Natural killer cell (primary cell): ENCODE measurements around the gene GRM8. TPM values are rescaled to one million over a fixed set of nuclear protein-coding genes. Genes with fewer than 3 reads are reported as not detected.

ENCODE experiments used
- ATAC-seq, 3 donors: fragments of 150-1000 bp in 2 of 3; fragments of 200-7000 bp in 1 of 3; cut with Tn5 transposase; 1 replicate in 1 of 3; 2 replicates in 2 of 3; pipeline ENCODE4 v1.10.0; 2021; ENCODE audit warnings: mild to moderate bottlenecking in 2 of 3, moderate library complexity in 2 of 3
- DNase-seq, 2 donors: peaks; one replicate each; pipeline versions ENCODE4 v3.0.0 to v3.0.0-alpha.2; 2013 to 2021; ENCODE audit warnings: mixed read lengths in 1 of 2
- H3K27ac ChIP-seq: one replicate; pipeline ENCODE4 v1.5.1; 2013; ENCODE audit warnings: mild to moderate bottlenecking, low read length
- H3K27me3 ChIP-seq: one replicate; pipeline ENCODE4 v1.6.1; 2013; ENCODE audit warnings: low read length; ENCODE audit not compliant: control insufficient read depth, insufficient read depth
- H3K36me3 ChIP-seq: one replicate; pipeline ENCODE4 v1.6.1; 2013; ENCODE audit warnings: low read length; ENCODE audit not compliant: control insufficient read depth, insufficient read depth
- H3K4me1 ChIP-seq: one replicate; pipeline ENCODE4 v1.6.1; 2013; ENCODE audit warnings: low read length; ENCODE audit not compliant: control insufficient read depth, insufficient read depth
- H3K4me3 ChIP-seq: one replicate; pipeline ENCODE4 v1.5.1; 2013; ENCODE audit warnings: low read length
- H3K9me3 ChIP-seq: one replicate; pipeline ENCODE4 v1.6.1; 2013; ENCODE audit warnings: low read length; ENCODE audit not compliant: control insufficient read depth, insufficient read depth
- H3K27ac Mint-ChIP-seq, 2 donors: one replicate each; pipeline ENCODE4 v1.8.0; 2022; ENCODE audit warnings: mild to moderate bottlenecking in 2 of 2, mixed read lengths in 2 of 2, moderate library complexity in 1 of 2
- H3K27me3 Mint-ChIP-seq, 2 donors: one replicate each; pipeline ENCODE4 v1.8.0; 2022; ENCODE audit warnings: low read depth in 2 of 2, mixed read lengths in 2 of 2
- H3K36me3 Mint-ChIP-seq: one replicate; pipeline ENCODE4 v1.8.0; 2022; ENCODE audit warnings: mixed read lengths
- H3K4me1 Mint-ChIP-seq, 2 donors: one replicate each; pipeline ENCODE4 v1.8.0; 2022; ENCODE audit warnings: mixed read lengths in 2 of 2
- H3K4me3 Mint-ChIP-seq: one replicate; pipeline ENCODE4 v1.8.0; 2022; ENCODE audit warnings: mild to moderate bottlenecking, moderate library complexity, mixed read lengths
- H3K9me3 Mint-ChIP-seq, 2 donors: one replicate each; pipeline ENCODE4 v1.8.0; 2022; ENCODE audit warnings: mixed read lengths in 2 of 2
- CTCF ChIP-seq: fragments of 200-600 bp; IDR thresholded peaks from one replicate; pipeline ENCODE4 v1.8.0; 2022; ENCODE audit warnings: antibody characterized with exemption
- WGBS: methylation state at CpG from one replicate; pipeline ENCODE4 v1.1.7; 2013; ENCODE audit warnings: missing lambda C conversion rate; ENCODE audit not compliant: insufficient coverage; 5-methylcytosine and 5-hydroxymethylcytosine counted together
- intact Hi-C: fragments of 100-400 bp; cut with micrococcal nuclease; formaldehyde crosslinking; loops from one replicate; pipeline ENCODE4 v1.14.2; 2022
- total RNA-seq, 4 donors: library from RNA; stranded (reverse); fragments of 120-200 nt in 1 of 4; gene quantifications; one replicate each; pipeline versions ENCODE4 v1.2.3 to v1.2.4, GENCODE V29; 2013 to 2022

The GRM8 gene
- total RNA-seq, 3 donors from 2014 or later (not counting 1 experiment from before 2014, with no cell fraction given) = not detected

GRCh38 chr7:126791306-126791705 lies 461.4 kb downstream of the GRM8 start:
- Mint-ChIP-seq H3K36me3 (no peaks in the 10 kb centered on the region), H3K4me3 (no peak overlapping the region), H3K4me1 (no peaks in the 10 kb centered on the region), H3K27me3 (no peaks in the 10 kb centered on the region), H3K9me3 (no peaks in the 10 kb centered on the region), H3K27ac (no peak overlapping the region)
- no peak for DNase-seq
- Histone ChIP-seq H3K27ac (no peak overlapping the region), H3K4me1 (no peaks in the 10 kb centered on the region), H3K27me3 (no peaks in the 10 kb centered on the region), H3K9me3 (no peaks in the 10 kb centered on the region), H3K36me3 (no peaks in the 10 kb centered on the region), H3K4me3 (no peak overlapping the region)
- ATAC-seq = no peak
- intact Hi-C loops = no loop called here
- no peak for TF ChIP-seq CTCF

DNA sequence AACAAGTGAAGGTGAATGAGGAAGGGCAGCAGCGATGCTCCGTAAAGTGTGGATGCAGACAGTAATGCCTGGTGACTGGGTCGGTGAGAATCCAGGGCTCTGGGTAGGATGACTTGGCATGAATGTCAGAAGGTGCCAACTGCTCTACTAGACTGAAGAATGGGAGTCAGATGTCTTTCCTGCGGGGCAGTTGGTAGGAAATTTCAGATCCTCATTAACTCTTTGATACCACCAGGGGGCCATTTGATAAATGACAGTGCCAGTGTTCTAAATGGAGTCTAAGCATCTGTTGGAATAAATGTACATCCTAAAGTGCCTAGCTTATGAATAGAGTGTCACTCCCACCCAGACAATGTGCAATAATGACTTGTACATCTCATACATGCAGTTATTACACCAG lies 462.0 kb downstream of the GRM8 start:
- no peaks in the 10 kb centered on the region for H3K36me3 Mint-ChIP-seq
- TF ChIP-seq CTCF = no peak
- WGBS = 83% methylated on average over 4 of the region's 4 CpGs
- ATAC-seq = no peak
- H3K4me1 Mint-ChIP-seq = no peaks in the 10 kb centered on the region
- no peaks in the 10 kb centered on the region for H3K9me3 ChIP-seq
- no peaks in the 10 kb centered on the region for H3K27me3 Mint-ChIP-seq
- H3K4me3 Mint-ChIP-seq = no peak overlapping the region
- no peak overlapping the region for H3K4me3 ChIP-seq
- no peak overlapping the region for H3K27ac Mint-ChIP-seq
- H3K27me3 ChIP-seq = no peaks in the 10 kb centered on the region
- intact Hi-C loops = no loop called here
- no peaks in the 10 kb centered on the region for H3K9me3 Mint-ChIP-seq
- no peak for DNase-seq
- H3K36me3 ChIP-seq = no peaks in the 10 kb centered on the region
- no peaks in the 10 kb centered on the region for H3K4me1 ChIP-seq
- H3K27ac ChIP-seq = no peak overlapping the region

GRCh38 chr7:126783613-126784012 lies 469.1 kb downstream of the GRM8 start:
- H3K36me3 Mint-ChIP-seq = no peaks in the 10 kb centered on the region
- H3K27ac Mint-ChIP-seq = no peak overlapping the region
- no peak for TF ChIP-seq CTCF
- Histone ChIP-seq H3K27ac (no peak overlapping the region), H3K9me3 (no peaks in the 10 kb centered on the region), H3K4me3 (no peak overlapping the region), H3K27me3 (no peaks in the 10 kb centered on the region), H3K4me1 (no peaks in the 10 kb centered on the region), H3K36me3 (no peaks in the 10 kb centered on the region)
- peaks cover 0 to 2% of the 10 kb centered on the region in 2 donors for H3K9me3 Mint-ChIP-seq
- no peaks in the 10 kb centered on the region for H3K27me3 Mint-ChIP-seq
- no peaks in the 10 kb centered on the region for H3K4me1 Mint-ChIP-seq
- intact Hi-C loops = no loop called here
- ATAC-seq = no peak
- DNase-seq = no peak
- H3K4me3 Mint-ChIP-seq = no peak overlapping the region

DNA sequence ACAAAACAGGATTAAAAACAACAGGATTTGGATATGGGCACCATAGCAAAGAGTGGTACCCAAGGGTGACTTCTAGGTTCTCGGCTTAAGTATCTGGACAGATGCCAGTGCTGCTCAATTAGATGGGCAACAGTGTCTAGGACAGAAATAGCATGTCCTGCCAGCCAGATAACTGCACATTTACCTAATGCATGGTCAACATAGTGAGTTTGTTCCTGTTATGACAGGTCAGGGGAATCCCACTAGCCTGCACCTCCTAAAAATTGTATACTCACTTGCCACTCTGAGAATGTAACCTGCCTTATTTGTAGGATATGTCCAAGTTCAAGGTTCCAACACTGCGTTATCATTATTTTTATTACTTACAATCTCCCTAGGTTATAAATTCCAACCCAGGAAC lies 471.7 kb downstream of the GRM8 start:
- no peak for TF ChIP-seq CTCF
- intact Hi-C loops = no loop called here
- Histone ChIP-seq H3K9me3 (no peaks in the 10 kb centered on the region), H3K4me3 (no peak overlapping the region), H3K36me3 (no peaks in the 10 kb centered on the region), H3K4me1 (no peaks in the 10 kb centered on the region), H3K27me3 (no peaks in the 10 kb centered on the region), H3K27ac (no peak overlapping the region)
- Mint-ChIP-seq H3K4me3 (no peak overlapping the region), H3K4me1 (no peaks in the 10 kb centered on the region), H3K27me3 (no peaks in the 10 kb centered on the region), H3K36me3 (no peaks in the 10 kb centered on the region), H3K27ac (no peak overlapping the region), H3K9me3 (peaks cover 0 to 4% of the 10 kb centered on the region in 2 donors)
- no peak for ATAC-seq
- 88% methylated on average over 2 of the region's 2 CpGs for WGBS
- DNase-seq = no peak
